Stomach (tissue), 9 donors: ENCODE measurements around the gene STIM2. TPM values are rescaled to one million over a fixed set of nuclear protein-coding genes. Genes with fewer than 3 reads are reported as not detected.

Experiments
- DNase-seq, 2 donors: peaks; one replicate each; pipeline versions ENCODE4 v3.0.0 to v3.0.0-alpha.2; 2013 to 2019
- H3K27ac ChIP-seq, 5 donors: fragments of 200-600 bp in 4 of 5; sonication (generic) in 4 of 5; one replicate each; pipeline ENCODE4 v1.5.1; 2013 to 2019; ENCODE audit warnings: mild to moderate bottlenecking in 1 of 5, moderate library complexity in 1 of 5
- H3K27me3 ChIP-seq, 3 donors: fragments of 200-600 bp; sonication (generic); one replicate each; pipeline ENCODE4 v1.5.1; 2017 to 2019; ENCODE audit warnings: mixed run types in 1 of 3
- H3K36me3 ChIP-seq, 4 donors: fragments of 200-600 bp; sonication (generic); 1 replicate in 3 of 4; 2 replicates in 1 of 4; pipeline ENCODE4 v1.5.1; 2016 to 2019
- H3K4me1 ChIP-seq, 4 donors: fragments of 200-600 bp; sonication (generic); one replicate each; pipeline ENCODE4 v1.5.1; 2016 to 2019
- H3K4me3 ChIP-seq, 4 donors: fragments of 200-600 bp; sonication (generic) in 3 of 4; one replicate each; pipeline ENCODE4 v1.5.1; 2016 to 2019; ENCODE audit warnings: mild to moderate bottlenecking in 1 of 4
- H3K9me3 ChIP-seq, 4 donors: fragments of 200-600 bp; sonication (generic); one replicate each; pipeline ENCODE4 v1.5.1; 2016 to 2019
- CTCF ChIP-seq, 7 experiments: fragments of 450-650 bp in 4 of 7; fragments of 200-600 bp in 3 of 7; sonication (generic) in 3 of 7; IDR thresholded peaks; one replicate each; pipeline ENCODE4 v1.5.1; 2016 to 2019; ENCODE audit warnings: antibody characterized with exemption in 7 of 7, control low read depth in 2 of 7, mild to moderate bottlenecking in 1 of 7
- EP300 ChIP-seq: sonication (generic); formaldehyde crosslinking; IDR thresholded peaks from one replicate; pipeline ENCODE4 v1.6.1; 2017; ENCODE audit warnings: antibody characterized with exemption
- POLR2A ChIP-seq, 4 donors: fragments of 450-650 bp; IDR thresholded peaks; one replicate each; pipeline ENCODE4 v1.6.1; 2016; ENCODE audit warnings: antibody characterized with exemption in 4 of 4, control low read depth in 2 of 4, mild to moderate bottlenecking in 1 of 4, moderate library complexity in 1 of 4
- POLR2AphosphoS5 ChIP-seq, 3 donors: sonication (generic); formaldehyde crosslinking; IDR thresholded peaks; one replicate each; pipeline ENCODE4 v1.6.1; 2016; ENCODE audit warnings: antibody characterized with exemption in 3 of 3
- WGBS, 5 donors: extraction: QIAGEN DNeasy Blood & Tissue Kit in 3 of 5; methylation state at CpG; one replicate each; pipeline versions ENCODE4 v1.1.5 to v1.1.7; 2013 to 2018; 5-methylcytosine and 5-hydroxymethylcytosine counted together
- intact Hi-C: fragments of 100-400 bp; cut with DNase I; formaldehyde crosslinking; loops from one replicate; pipeline ENCODE4 v1.15.1; 2023; ENCODE audit warnings: low total_unique reads
- polyA plus RNA-seq, 3 donors: library from polyadenylated mRNA; stranded (reverse); fragments of 200-250 nt; gene quantifications; one replicate each; pipeline ENCODE4 v1.2.3, GENCODE V29; 2013
- total RNA-seq, 5 donors: library from RNA; depleted of rRNA; stranded (reverse); fragments of >200 nt; gene quantifications; one replicate each; pipeline versions ENCODE4 v1.1.0 to v1.2.3, GENCODE V29; 2014 to 2016
- donor health status: healthy with polysubstance abuse.
- donor health status: Bipolar disorder and iron deficiency.
- donor health status: healthy.

STIM2 gene
- total and polyA plus RNA-seq, 8 donors, result 4.4 to 32.7 (median 21.7) TPM

DNA sequence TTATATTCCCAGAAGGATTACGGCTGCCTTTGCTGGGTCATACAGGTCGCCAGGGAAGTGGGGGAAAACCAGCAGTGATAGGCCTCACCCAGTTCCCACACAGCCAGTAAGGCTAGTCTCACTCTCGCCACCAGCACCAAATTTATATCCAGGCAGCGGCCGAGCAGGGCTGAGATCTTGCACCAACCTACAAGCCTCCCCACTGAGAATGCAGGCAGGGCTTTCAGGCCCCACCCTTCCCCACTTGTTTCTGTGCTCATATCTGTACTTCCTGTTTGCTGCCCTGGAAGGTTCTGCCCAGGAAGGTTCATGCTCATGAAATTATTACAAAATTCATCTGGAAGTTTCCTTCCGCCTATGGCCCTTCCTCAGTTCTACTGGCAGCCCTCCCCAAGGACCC lies 179.7 kb downstream of the STIM2 start:
- DNase-seq, result no peak
- Histone ChIP-seq H3K9me3 (peaks cover 0 to 11% (median 6%) of the 10 kb centered on the region in 4 donors), H3K27me3 (peaks cover 0 to 14% (median 0%) of the 10 kb centered on the region in 3 donors), H3K4me1 (no peaks in the 10 kb centered on the region), H3K27ac (no peak overlapping the region), H3K36me3 (no peaks in the 10 kb centered on the region), H3K4me3 (no peak overlapping the region)
- TF ChIP-seq CTCF (IDR thresholded peaks at IDR 0.05) (no peak), POLR2A (IDR thresholded peaks at IDR 0.05) (no peak), POLR2AphosphoS5 (IDR thresholded peaks at IDR 0.05) (no peak), EP300 (no peak)
- WGBS, 5 donors, result 72 to 90% (median 80%) methylated on average over 6 of the region's 6 CpGs
- intact Hi-C loops, result no loop called here

GRCh38 chr4:27042411-27042810 lies 181.8 kb downstream of the STIM2 start:
- H3K27me3 ChIP-seq, result peaks cover 0 to 20% (median 0%) of the 10 kb centered on the region in 3 donors
- no peaks in the 10 kb centered on the region for H3K36me3 ChIP-seq
- H3K4me3 ChIP-seq, result no peak overlapping the region
- H3K9me3 ChIP-seq, result peaks cover 0 to 7% (median 2%) of the 10 kb centered on the region in 4 donors
- intact Hi-C loops, result no loop called here
- WGBS, 5 donors, result 79 to 96% (median 95%) methylated on average over 2 of the region's 2 CpGs
- TF ChIP-seq EP300 (no peak), CTCF (IDR thresholded peaks at IDR 0.05) (no peak), POLR2A (IDR thresholded peaks at IDR 0.05) (no peak), POLR2AphosphoS5 (IDR thresholded peaks at IDR 0.05) (no peak)
- no peak overlapping the region for H3K27ac ChIP-seq
- H3K4me1 ChIP-seq, result no peaks in the 10 kb centered on the region
- DNase-seq, result no peak

GRCh38 chr4:27043200-27043599 lies 182.6 kb downstream of the STIM2 start:
- no peak overlapping the region for H3K27ac ChIP-seq
- H3K36me3 ChIP-seq, result no peaks in the 10 kb centered on the region
- 52 to 100% (median 63%) methylated on average over 1 of the region's 1 CpG for WGBS, 5 donors
- TF ChIP-seq POLR2AphosphoS5 (IDR thresholded peaks at IDR 0.05), result no peak
- no peak for TF ChIP-seq EP300
- peaks cover 0 to 3% (median 0%) of the 10 kb centered on the region in 4 donors for H3K4me1 ChIP-seq
- no peak for DNase-seq
- peaks cover 0 to 20% (median 0%) of the 10 kb centered on the region in 3 donors for H3K27me3 ChIP-seq
- intact Hi-C loops, result no loop called here
- peaks cover 0 to 7% (median 2%) of the 10 kb centered on the region in 4 donors for H3K9me3 ChIP-seq
- no peak overlapping the region for H3K4me3 ChIP-seq

GRCh38 chr4:27046851-27047250 lies 186.2 kb downstream of the STIM2 start:
- intact Hi-C loops, result no loop called here
- peaks cover 0 to 11% (median 3%) of the 10 kb centered on the region in 4 donors for H3K4me1 ChIP-seq
- H3K27ac ChIP-seq, result no peak overlapping the region
- no peak for DNase-seq
- TF ChIP-seq CTCF (IDR thresholded peaks at IDR 0.05), result no peak
- TF ChIP-seq EP300, result no peak
- no peak for TF ChIP-seq POLR2AphosphoS5 (IDR thresholded peaks at IDR 0.05)
- H3K27me3 ChIP-seq, result peaks cover 0 to 20% (median 0%) of the 10 kb centered on the region in 3 donors
- peaks cover 0 to 7% (median 2%) of the 10 kb centered on the region in 4 donors for H3K9me3 ChIP-seq
- no peak overlapping the region for H3K4me3 ChIP-seq
- 9 to 24% (median 19%) methylated on average over 1 of the region's 1 CpG for WGBS, 5 donors
- no peaks in the 10 kb centered on the region for H3K36me3 ChIP-seq

- Histone ChIP-seq H3K9me3 (peaks cover 0 to 5% (median 1%) of the 10 kb centered on the region in 4 donors), H3K36me3 (no peaks in the 10 kb centered on the region), H3K4me1 (peaks cover 0 to 11% (median 3%) of the 10 kb centered on the region in 4 donors), H3K4me3 (peak overlapping the region; percentile 21 to 39 (median 31)), H3K27ac (no peak overlapping the region), H3K27me3 (peaks cover 0 to 18% (median 0%) of the 10 kb centered on the region in 3 donors)
- DNase-seq, result peak in 1 of 2 donors; percentile 46
- 17 to 26% (median 20%) methylated on average over 19 of the region's 19 CpGs for WGBS, 5 donors
- no peak for TF ChIP-seq POLR2A (IDR thresholded peaks at IDR 0.05)
- peak in 5 of 7 experiments; percentile 39 to 88 (median 79) for TF ChIP-seq CTCF (IDR thresholded peaks at IDR 0.05)
- intact Hi-C loops, result no loop called here
Observed at GRCh38 chr4:27048429-27049238, 188.0 kb downstream of the STIM2 start.
